Stomach (tissue), 4 donors: ENCODE data around the gene DOCK1.

ENCODE experiments used
- CTCF ChIP-seq, 7 experiments: fragments of 450-650 bp in 4 of 7; fragments of 200-600 bp in 3 of 7; sonication (generic) in 3 of 7; IDR thresholded peaks; one replicate each; pipeline ENCODE4 v1.5.1; 2016 to 2019; ENCODE audit warnings: antibody characterized with exemption in 7 of 7, control low read depth in 2 of 7, mild to moderate bottlenecking in 1 of 7
- POLR2A ChIP-seq, 4 donors: fragments of 450-650 bp; IDR thresholded peaks; one replicate each; pipeline ENCODE4 v1.6.1; 2016; ENCODE audit warnings: antibody characterized with exemption in 4 of 4, control low read depth in 2 of 4, mild to moderate bottlenecking in 1 of 4, moderate library complexity in 1 of 4
- POLR2AphosphoS5 ChIP-seq, 3 donors: sonication (generic); formaldehyde crosslinking; IDR thresholded peaks; one replicate each; pipeline ENCODE4 v1.6.1; 2016; ENCODE audit warnings: antibody characterized with exemption in 3 of 3

GRCh38 chr10:126880926-126881325 is 24.3 kb upstream of the DOCK1 start:
- TF ChIP-seq CTCF (IDR thresholded peaks at IDR 0.05) (no peak), POLR2A (IDR thresholded peaks at IDR 0.05) (no peak), POLR2AphosphoS5 (IDR thresholded peaks at IDR 0.05) (no peak)
